ENCODE data around the gene DLG2. TPM values are rescaled to one million over a fixed set of nuclear protein-coding genes. Genes with fewer than 3 reads are reported as not detected.
"Not testable (repeated sequence)": the region's sequence is repeated elsewhere in the genome, so short reads cannot be mapped to it uniquely, and the experiment has no call there.

Gene DLG2
- total RNA-seq, 1 donor from 2014 or later: 2.1 TPM

- Mint-ChIP-seq H3K27me3 (ENCODE audit: low read depth) (no peaks in the 10 kb centered on the region), H3K9me3 (no peaks in the 10 kb centered on the region), H3K4me1 (peaks cover 5% of the 10 kb centered on the region), H3K36me3 (ENCODE audit: low read depth) (no peaks in the 10 kb centered on the region), H3K27ac (ENCODE audit: unreplicated experiment) (no peak overlapping the region), H3K4me3 (no peak overlapping the region)
- TF ChIP-seq CTCF (conservative IDR thresholded peaks at IDR 0.05): no peak
- DNase-seq (ENCODE audit: low read depth, low spot score): no peak
Measured at GRCh38 chr11:85295694-85296271, 331.4 kb downstream of the DLG2 start.

- Mint-ChIP-seq H3K4me3 (no peak overlapping the region), H3K9me3 (no peaks in the 10 kb centered on the region), H3K4me1 (no peaks in the 10 kb centered on the region), H3K27ac (ENCODE audit: unreplicated experiment) (no peak overlapping the region), H3K36me3 (ENCODE audit: low read depth) (no peaks in the 10 kb centered on the region), H3K27me3 (ENCODE audit: low read depth) (no peaks in the 10 kb centered on the region)
- no peak for TF ChIP-seq CTCF (conservative IDR thresholded peaks at IDR 0.05)
- no peak for DNase-seq (ENCODE audit: low read depth, low spot score)
Measured at GRCh38 chr11:85281550-85281949, 345.6 kb downstream of the DLG2 start.

GRCh38 chr11:85279267-85279666, 347.9 kb downstream of the DLG2 start:
- no peaks in the 10 kb centered on the region for H3K27me3 Mint-ChIP-seq (ENCODE audit: low read depth)
- peaks cover 3% of the 10 kb centered on the region for H3K9me3 Mint-ChIP-seq
- no peak overlapping the region for H3K27ac Mint-ChIP-seq (ENCODE audit: unreplicated experiment)
- H3K4me1 Mint-ChIP-seq: no peaks in the 10 kb centered on the region
- no peak for TF ChIP-seq CTCF (conservative IDR thresholded peaks at IDR 0.05)
- no peak overlapping the region for H3K4me3 Mint-ChIP-seq
- DNase-seq (ENCODE audit: low read depth, low spot score): no peak
- no peaks in the 10 kb centered on the region for H3K36me3 Mint-ChIP-seq (ENCODE audit: low read depth)

GRCh38 chr11:85277693-85278092, 349.5 kb downstream of the DLG2 start:
- H3K27me3 Mint-ChIP-seq (ENCODE audit: low read depth): no peaks in the 10 kb centered on the region
- no peak overlapping the region for H3K4me3 Mint-ChIP-seq
- TF ChIP-seq CTCF (conservative IDR thresholded peaks at IDR 0.05): no peak
- no peak overlapping the region for H3K27ac Mint-ChIP-seq (ENCODE audit: unreplicated experiment)
- H3K9me3 Mint-ChIP-seq: peaks cover 3% of the 10 kb centered on the region
- no peaks in the 10 kb centered on the region for H3K4me1 Mint-ChIP-seq
- DNase-seq (ENCODE audit: low read depth, low spot score): no peak
- no peaks in the 10 kb centered on the region for H3K36me3 Mint-ChIP-seq (ENCODE audit: low read depth)

- H3K27ac Mint-ChIP-seq (ENCODE audit: unreplicated experiment): no peak overlapping the region
- H3K27me3 Mint-ChIP-seq (ENCODE audit: low read depth): no peaks in the 10 kb centered on the region
Measured at GRCh38 chr11:85276332-85276731, 350.8 kb downstream of the DLG2 start.

GRCh38 chr11:85270315-85270714, 356.8 kb downstream of the DLG2 start:
- not testable (repeated sequence) for H3K4me3 Mint-ChIP-seq; H3K36me3 Mint-ChIP-seq (ENCODE audit: low read depth); H3K27ac Mint-ChIP-seq (ENCODE audit: unreplicated experiment); H3K27me3 Mint-ChIP-seq (ENCODE audit: low read depth); H3K4me1 Mint-ChIP-seq; H3K9me3 Mint-ChIP-seq; DNase-seq (ENCODE audit: low read depth, low spot score)

More at GRCh38 chr11:85276332-85276731, 350.8 kb downstream of the DLG2 start:
- H3K4me3 Mint-ChIP-seq: no peak overlapping the region
- H3K36me3 Mint-ChIP-seq (ENCODE audit: low read depth): peaks cover 5% of the 10 kb centered on the region
- peaks cover 8% of the 10 kb centered on the region for H3K9me3 Mint-ChIP-seq
- no peaks in the 10 kb centered on the region for H3K4me1 Mint-ChIP-seq
- no peak for DNase-seq (ENCODE audit: low read depth, low spot score)
- no peak for TF ChIP-seq CTCF (conservative IDR thresholded peaks at IDR 0.05)
